HG03108 (cell line): ENCODE measurements around the gene DST.
"Not testable (repeated sequence)": the region's sequence is repeated elsewhere in the genome, so short reads cannot be mapped to it uniquely, and the experiment has no call there.

ENCODE experiments used
- ATAC-seq: cut with Tn5 transposase; IDR thresholded peaks from one replicate; pipeline ENCODE4 v1.9.1; 2021; ENCODE audit warnings: moderate library complexity; ENCODE audit not compliant: unreplicated experiment

The DST gene

GRCh38 chr6:56664029-56664428, 21.3 kb upstream of the DST start:
- no peak for ATAC-seq

GRCh38 chr6:56663344-56663743, 20.7 kb upstream of the DST start:
- no peak for ATAC-seq

- not testable (repeated sequence) for ATAC-seq
Measured at GRCh38 chr6:56661338-56661737, 18.6 kb upstream of the DST start.

GRCh38 chr6:56660381-56660730, 17.7 kb upstream of the DST start:
- no peak for ATAC-seq

GRCh38 chr6:56659721-56660380, 17.2 kb upstream of the DST start:
- ATAC-seq = peak; percentile 88

GRCh38 chr6:56658326-56658725, 15.6 kb upstream of the DST start:
- ATAC-seq = no peak

GRCh38 chr6:56657354-56657753, 14.7 kb upstream of the DST start:
- ATAC-seq = no peak

- no peak for ATAC-seq
Measured at GRCh38 chr6:56656466-56656865, 13.8 kb upstream of the DST start.

GRCh38 chr6:56655996-56656395, 13.3 kb upstream of the DST start:
- ATAC-seq = no peak

- no peak for ATAC-seq
Measured at GRCh38 chr6:56655249-56655648, 12.6 kb upstream of the DST start.

- no peak for ATAC-seq
Measured at GRCh38 chr6:56652994-56653393, 10.3 kb upstream of the DST start.

GRCh38 chr6:56652231-56652630, 9.5 kb upstream of the DST start:
- ATAC-seq = no peak

GRCh38 chr6:56650191-56650590, 7.5 kb upstream of the DST start:
- ATAC-seq = no peak

GRCh38 chr6:56649782-56650181, 7.1 kb upstream of the DST start:
- ATAC-seq = no peak

GRCh38 chr6:56649053-56649769, 6.5 kb upstream of the DST start:
- ATAC-seq = no peak

- ATAC-seq = no peak
Measured at GRCh38 chr6:56647172-56647762, 4.6 kb upstream of the DST start.

- ATAC-seq = no peak
Measured at GRCh38 chr6:56644366-56644765, 1.7 kb upstream of the DST start.

GRCh38 chr6:56643379-56644089, 845 bp upstream of the DST start:
- no peak for ATAC-seq

GRCh38 chr6:56640374-56640773, 2.3 kb downstream of the DST start:
- ATAC-seq = no peak

- ATAC-seq = no peak
Measured at GRCh38 chr6:56638760-56639159, 3.9 kb downstream of the DST start.

- ATAC-seq = no peak
Measured at GRCh38 chr6:56637640-56638039, 5.0 kb downstream of the DST start.

GRCh38 chr6:56628105-56628504, 14.6 kb downstream of the DST start:
- ATAC-seq = no peak
